Frontal cortex (tissue), 4 donors: ENCODE results near the gene ADPRHL1. TPM values are rescaled to one million over a fixed set of nuclear protein-coding genes. Genes with fewer than 3 reads are reported as not detected.
"Not testable (repeated sequence)": the region's sequence is repeated elsewhere in the genome, so short reads cannot be mapped to it uniquely, and the experiment has no call there.

Source experiments
- DNase-seq, 2 donors: peaks; one replicate each; pipeline ENCODE4 v3.0.0; 2012; ENCODE audit warnings: low spot score in 2 of 2
- FAIRE-seq: peaks from 2 replicates; lab custom pipeline; 2012; peaks lifted over from hg19 to GRCh38; lab: Jason Lieb, UNC
- total RNA-seq: library from RNA; depleted of rRNA; stranded (reverse); fragments of >200 nt; gene quantifications from one replicate; pipeline ENCODE4 v1.2.3, GENCODE V29; 2014
- donor health status: control.
- donor health status: control.
- donor health status: control.

Gene ADPRHL1
- total RNA-seq, 1 donor from 2014 or later, result 1.2 TPM

DNA sequence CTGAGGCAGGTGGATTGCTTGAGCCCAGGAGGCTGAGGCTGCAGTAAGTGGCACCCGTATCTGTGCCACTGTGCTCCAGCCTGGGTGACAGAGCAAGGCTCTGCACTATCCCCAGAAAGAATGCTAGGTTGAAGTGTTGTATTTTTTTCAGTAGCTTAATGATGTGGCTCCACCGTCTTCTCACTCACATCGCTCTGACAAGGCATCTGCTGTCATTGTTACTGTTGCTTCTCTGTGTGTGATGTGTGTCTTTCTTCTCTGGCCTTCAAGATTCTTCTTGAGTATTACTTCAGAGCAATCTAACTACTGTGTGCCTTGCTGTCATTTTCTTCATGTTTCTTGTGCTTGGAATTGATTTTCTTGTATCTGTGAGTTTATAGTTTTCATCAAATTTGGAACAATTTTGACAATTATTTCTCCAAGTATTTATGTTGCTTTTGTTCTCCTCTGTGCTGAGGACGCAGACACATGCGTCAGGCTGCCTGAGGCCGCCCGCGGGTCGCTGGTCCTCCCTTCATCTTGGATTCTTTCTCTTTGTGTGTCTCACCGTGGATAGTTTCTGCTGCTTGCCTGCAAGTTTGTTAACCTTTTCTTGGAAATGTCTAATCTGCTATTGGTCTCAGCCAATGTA lies 10.8 kb downstream of the ADPRHL1 start:
- DNase-seq (no peak), FAIRE-seq (no peak)

- no peak for FAIRE-seq
These were observed 11.6 kb downstream of the ADPRHL1 start for GRCh38 chr13:113441661-113442060.

DNA sequence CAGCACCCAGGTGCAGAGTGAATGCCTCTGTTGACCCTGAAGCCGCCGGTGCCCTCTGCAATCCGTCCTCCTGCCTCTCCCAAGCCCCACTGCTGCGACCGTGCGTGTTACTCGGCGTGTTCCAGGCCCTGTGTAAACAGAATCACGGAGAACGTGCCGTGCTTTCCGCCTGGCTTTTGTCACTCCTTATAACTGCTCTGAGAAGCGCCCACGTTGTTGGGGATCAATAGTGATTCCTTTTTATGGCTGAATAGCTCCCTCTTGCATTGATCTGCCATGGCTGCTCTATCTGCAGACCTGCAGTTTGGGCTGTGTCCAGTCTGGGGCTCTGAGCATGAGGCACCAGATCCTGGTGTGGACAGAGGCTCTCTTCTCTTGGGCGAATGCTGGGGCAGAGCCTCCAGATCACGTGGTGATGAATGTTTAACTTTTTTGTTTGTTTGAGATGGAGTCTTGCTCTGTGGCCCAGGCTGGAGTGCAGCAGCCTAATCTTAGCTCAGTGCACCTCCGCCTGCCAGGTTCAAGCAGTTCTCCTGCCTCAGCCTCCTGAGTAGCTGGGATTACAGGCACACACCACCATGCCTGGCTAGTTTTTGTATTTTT lies 15.8 kb downstream of the ADPRHL1 start:
- FAIRE-seq (no peak), DNase-seq (no peak)

More at GRCh38 chr13:113441661-113442060, 11.6 kb downstream of the ADPRHL1 start:
- DNase-seq, result no peak

DNA sequence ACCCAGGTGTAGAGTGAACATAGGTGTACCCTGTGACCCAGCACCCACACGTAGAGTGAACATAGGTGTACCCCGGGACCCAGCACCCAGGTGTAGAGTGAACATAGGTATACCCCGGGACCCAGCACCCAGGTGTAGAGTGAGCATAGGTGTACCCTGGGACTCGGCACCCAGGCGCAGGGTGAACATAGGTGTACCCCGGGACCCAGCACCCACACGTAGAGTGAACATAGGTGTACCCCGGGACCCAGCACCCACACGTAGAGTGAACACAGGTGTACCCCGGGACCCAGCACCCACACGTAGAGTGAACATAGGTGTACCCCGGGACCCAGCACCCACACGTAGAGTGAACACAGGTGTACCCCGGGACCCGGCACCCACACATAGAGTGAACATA lies 16.4 kb downstream of the ADPRHL1 start:
- not testable (repeated sequence) for FAIRE-seq, DNase-seq

- not testable (repeated sequence) for FAIRE-seq, DNase-seq
These were observed 17.4 kb downstream of the ADPRHL1 start for GRCh38 chr13:113435907-113436306.

DNA sequence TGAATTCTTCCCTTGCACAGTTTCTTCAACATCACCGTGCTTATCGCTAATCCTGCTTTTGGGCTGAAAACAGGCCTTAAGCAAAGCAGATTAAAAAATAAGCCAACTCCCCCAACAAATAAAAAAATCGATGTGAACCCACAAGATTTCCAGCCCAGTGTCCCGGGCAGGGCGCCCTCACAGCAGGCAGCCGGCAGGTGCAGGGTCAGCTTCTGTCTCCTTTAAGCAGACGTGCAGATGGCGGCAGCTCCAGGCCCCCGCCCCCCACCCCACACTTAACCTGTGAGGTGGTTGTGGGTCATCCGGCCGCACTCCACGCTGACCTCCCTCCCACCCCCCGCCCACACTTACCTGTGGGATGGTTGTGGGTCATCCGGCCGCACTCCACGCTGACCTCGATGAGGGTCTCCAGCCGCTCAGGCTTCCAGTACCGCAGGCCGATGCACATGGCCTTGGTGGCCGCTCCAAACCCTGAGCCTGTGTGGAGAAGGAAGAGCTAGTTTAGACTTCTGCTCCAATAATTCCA lies 19.8 kb downstream of the ADPRHL1 start:
- no peak for FAIRE-seq
- DNase-seq, result no peak

- FAIRE-seq (no peak), DNase-seq (no peak)
These were observed 20.6 kb downstream of the ADPRHL1 start for GRCh38 chr13:113432506-113433270.

- DNase-seq (no peak), FAIRE-seq (no peak)
These were observed 22.1 kb downstream of the ADPRHL1 start for GRCh38 chr13:113431171-113431570.

DNA sequence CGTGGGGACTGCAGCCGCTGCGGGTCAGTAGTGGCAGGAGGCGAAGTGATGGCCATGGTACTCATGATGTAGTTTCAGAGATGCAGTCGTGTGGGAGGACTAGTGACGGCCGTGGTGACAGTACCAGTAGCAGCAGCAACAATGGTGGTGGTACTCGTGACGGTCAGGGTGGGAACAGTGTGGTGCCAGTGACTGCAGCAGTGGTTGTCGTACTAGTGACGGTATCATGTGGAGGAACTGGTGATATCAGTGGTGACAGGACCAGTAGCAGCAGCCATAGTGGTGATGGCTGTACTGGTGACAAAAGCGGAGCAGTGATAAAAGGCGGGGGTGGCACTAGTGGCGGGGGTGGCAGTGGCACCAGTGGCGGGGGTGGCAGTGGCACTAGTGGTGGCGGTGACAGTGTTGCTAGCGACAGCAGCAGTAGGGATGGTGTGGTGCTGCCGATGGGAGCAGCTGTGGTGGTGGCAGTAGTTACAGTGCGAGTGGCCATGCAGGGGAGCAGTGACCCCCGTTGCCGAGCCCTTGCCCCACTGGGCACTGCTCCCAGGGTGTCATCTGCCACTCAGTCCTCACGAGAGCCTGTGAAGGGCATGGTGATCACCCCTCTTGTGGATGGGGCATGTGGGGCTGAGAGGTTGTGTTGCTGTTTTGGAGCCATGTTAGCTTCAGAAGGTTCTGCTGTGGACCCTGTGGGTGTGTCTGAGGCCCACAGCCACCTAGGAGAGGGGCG lies 22.7 kb downstream of the ADPRHL1 start:
- FAIRE-seq (no peak), DNase-seq (no peak)

GRCh38 chr13:113429608-113429985 lies 23.7 kb downstream of the ADPRHL1 start:
- FAIRE-seq, result no peak
- DNase-seq, result no peak

DNA sequence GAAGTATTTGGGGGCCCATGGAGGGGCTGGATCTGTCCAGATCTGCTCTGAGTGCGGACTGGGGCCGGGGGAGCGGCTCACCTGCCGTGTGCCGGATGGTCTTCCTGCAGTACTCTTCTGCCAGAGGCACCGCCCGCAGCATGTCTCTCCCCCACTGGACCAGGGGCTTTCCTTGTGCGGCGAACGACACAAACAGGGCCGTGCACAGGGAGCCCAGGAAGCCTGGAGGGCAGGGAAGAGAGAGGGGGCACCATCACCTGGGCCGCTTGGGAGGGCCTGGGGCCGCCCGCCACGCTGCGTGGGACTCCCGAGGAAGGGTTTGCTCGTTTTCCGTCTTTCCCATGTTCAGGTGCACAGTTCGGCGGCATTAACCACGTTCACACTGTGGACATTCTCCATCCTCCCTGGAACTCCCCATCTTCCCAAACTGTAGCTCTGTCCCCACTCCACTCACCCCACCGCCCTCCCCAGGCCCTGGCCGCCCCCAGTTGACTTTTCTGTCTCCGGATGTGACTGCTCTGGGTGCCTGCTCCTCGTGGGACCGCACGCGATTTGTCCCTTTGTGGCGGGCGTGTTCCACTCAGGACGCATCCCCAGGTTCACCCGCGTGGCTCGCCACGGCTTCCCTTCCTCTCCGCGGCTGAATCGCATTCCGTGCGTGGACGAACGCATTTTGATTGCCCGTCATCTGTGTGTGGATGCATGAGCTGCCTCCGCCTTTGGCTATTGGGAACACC lies 24.2 kb downstream of the ADPRHL1 start:
- FAIRE-seq (no peak), DNase-seq (no peak)

DNA sequence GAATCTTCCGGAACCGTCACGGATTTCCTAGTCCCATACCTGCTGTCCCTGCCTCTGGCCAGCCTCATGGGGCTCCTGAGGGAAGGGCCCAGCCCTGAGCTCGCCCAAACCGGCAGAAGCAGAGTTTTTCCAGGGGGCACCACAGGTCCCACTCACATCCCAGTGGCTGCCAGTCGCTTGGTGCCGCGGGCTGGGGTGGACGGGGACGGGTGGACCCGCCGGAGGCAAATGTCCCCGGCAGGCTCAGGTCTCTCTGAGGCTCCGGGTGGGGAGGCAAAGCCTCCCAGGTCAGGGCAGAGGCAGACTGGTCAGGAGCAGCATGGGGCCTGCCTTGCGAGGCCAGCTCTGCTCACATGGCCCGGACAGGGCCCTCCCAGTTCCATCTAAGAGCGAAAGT lies 24.8 kb downstream of the ADPRHL1 start:
- FAIRE-seq, result no peak
- no peak for DNase-seq

DNA sequence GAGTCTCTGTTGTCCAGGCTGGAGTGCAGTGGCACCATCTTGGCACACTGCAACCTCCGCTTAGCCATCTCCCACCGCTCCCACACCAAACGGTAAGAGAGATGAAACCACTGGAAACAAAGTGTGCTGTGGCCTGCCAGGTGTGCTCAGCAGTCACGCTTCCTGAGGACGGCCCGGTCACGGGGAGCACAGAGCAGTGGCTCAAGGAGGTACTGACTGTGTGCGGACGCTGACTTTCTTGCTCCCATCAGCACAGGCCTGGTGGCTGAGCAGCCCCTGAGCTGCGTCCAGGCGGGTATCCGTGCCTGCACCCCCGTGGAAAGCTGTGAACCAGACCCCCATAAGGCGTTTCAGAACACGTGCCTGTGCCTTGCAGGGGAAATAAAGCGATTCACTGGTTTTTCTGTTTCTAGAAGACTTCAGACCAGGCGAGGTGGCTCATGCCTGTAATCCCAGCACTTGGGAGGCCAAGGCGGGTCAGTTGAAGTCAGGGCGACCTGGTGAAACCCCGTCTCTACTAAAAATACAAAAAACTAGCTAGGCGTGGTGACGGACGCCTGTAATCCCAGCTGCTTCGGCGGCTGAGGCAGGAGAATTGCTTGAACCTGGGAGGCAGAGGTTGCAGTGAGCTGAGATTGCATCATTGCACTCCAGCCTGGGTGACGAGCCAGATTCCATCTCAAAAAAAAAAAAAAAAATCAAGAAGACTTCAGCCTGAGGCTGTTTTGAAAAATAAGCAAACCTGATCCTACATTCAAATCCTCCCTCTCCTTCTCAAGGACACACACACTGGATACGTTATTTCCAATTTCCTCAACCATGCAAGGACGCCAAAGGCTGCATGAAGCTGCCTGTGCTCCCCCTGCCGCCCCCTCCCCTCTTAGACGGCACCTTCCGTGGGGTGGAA lies 25.5 kb downstream of the ADPRHL1 start:
- DNase-seq (no peak), FAIRE-seq (no peak)

- FAIRE-seq, result no peak
- no peak for DNase-seq
These were observed 26.7 kb downstream of the ADPRHL1 start for GRCh38 chr13:113426591-113426986.

GRCh38 chr13:113425941-113426590 lies 27.2 kb downstream of the ADPRHL1 start:
- FAIRE-seq (no peak), DNase-seq (no peak)

DNA sequence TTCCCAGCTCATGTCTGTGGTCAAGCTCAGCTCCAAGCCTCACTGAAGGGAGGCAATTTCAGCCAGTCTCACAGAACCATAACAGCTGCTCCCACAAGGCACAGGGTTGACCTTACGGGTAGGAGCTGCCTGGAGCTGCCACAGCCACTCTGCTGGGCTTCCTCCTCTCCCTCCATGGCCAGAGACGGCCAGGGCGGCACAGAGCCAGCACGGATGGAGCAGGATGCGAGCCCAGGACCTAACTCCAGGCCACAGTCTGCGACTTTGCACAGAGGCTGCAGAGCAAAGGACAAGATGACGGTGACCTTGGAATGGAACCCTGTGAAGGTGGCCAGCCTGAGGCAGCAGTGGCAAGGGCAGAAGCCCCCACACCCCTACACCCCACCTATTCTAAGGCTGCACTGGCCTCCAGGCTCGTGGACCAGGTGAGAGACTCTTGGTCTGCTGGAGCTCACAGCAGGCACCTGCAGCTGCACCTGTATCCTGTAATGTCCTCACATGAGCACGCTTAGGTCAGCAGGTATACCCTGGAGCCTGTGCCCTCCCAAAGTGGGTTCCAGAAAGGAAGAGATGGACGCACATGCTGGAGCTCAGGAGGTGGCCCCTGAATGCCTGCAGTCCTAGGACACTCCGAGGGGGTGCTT lies 29.6 kb downstream of the ADPRHL1 start:
- no peak for DNase-seq
- FAIRE-seq, result no peak

DNA sequence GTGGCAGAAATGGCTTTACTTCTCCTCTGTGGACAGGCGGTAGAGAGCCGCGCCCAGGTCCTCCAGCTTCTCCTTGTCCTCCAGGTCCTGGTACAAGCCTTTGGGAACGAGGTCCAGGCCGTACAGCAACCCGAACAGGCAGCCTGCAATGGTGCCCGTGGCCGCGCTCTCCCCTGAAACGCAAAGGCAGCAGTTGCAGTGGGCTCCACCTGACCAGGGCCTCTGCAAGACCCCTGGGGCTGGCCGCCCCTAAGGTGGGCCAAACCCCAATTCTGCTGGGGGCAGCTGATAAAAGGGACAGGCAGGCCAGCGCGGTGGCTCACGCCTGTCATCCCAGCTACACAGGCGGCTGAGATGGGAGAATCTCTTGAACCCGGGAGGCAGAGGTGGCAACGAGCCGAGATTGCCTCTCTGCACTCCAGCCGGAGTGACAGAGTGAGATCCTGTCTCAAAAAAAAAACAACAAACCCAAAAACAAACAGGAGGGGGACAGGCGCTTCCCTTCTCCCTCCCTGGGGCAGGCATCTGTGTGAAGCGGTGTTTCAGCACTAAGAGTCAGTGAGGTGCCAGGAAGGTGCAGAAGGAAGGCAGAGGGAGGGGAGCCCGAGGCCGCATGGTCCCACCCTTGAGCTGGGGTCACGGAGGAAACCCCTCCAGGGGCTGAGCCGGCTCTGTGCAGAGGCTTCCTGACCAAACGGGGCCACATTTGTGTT lies 30.3 kb downstream of the ADPRHL1 start:
- FAIRE-seq (no peak), DNase-seq (no peak)
